AG04450 (cell line): Measurements from ENCODE around the gene SLC35F4. TPM values are rescaled to one million over a fixed set of nuclear protein-coding genes. Genes with fewer than 3 reads are reported as not detected.

Experiments
- CTCF ChIA-PET: fragments of 300-600, 350-600 bp; formaldehyde crosslinking; extraction: SDS; loops from one replicate; lab custom pipeline; 2022; ENCODE audit warnings: antibody characterized with exemption, inconsistent platforms; lab: Charles Lee
- POLR2A ChIA-PET: fragments of 350-600 bp; formaldehyde crosslinking; extraction: SDS; loops from one replicate; lab custom pipeline; 2021; ENCODE audit warnings: antibody characterized with exemption, inconsistent platforms; lab: Yijun Ruan, JAX
- DNase-seq: peaks from one replicate; pipeline ENCODE4 v3.0.0-alpha.2; 2011; ENCODE audit warnings: low read depth, low spot score
- H3K27ac ChIP-seq: one replicate; pipeline ENCODE4 v1.5.1; 2012; ENCODE audit warnings: low read depth, low read length, control low read depth
- H3K27me3 ChIP-seq: one replicate; pipeline ENCODE4 v1.6.0; 2012; ENCODE audit warnings: low read length; ENCODE audit not compliant: control insufficient read depth, insufficient read depth
- H3K4me3 ChIP-seq: 2 replicates; pipeline ENCODE4 v1.5.1; 2011; ENCODE audit warnings: mild to moderate bottlenecking, low read depth, low read length, control low read depth
- H3K9me3 ChIP-seq: 2 replicates; pipeline ENCODE4 v1.5.1; 2012; ENCODE audit warnings: low read length; ENCODE audit not compliant: control insufficient read depth, insufficient read depth
- polyA plus RNA-seq: library from polyadenylated mRNA; depleted of rRNA; stranded (reverse); fragments of >200 nt; gene quantifications from 2 replicates; pipeline ENCODE4 v1.2.3, GENCODE V29; 2011
- TF ChIP-seq, protein P1 (sequence below): IDR thresholded peaks from 2 replicates; pipeline ENCODE4 v1.5.1; 2011; ENCODE audit warnings: low read depth, low read length, control low read depth, inconsistent platforms

SLC35F4 gene
- polyA plus RNA-seq, 1 experiment = not detected

DNA sequence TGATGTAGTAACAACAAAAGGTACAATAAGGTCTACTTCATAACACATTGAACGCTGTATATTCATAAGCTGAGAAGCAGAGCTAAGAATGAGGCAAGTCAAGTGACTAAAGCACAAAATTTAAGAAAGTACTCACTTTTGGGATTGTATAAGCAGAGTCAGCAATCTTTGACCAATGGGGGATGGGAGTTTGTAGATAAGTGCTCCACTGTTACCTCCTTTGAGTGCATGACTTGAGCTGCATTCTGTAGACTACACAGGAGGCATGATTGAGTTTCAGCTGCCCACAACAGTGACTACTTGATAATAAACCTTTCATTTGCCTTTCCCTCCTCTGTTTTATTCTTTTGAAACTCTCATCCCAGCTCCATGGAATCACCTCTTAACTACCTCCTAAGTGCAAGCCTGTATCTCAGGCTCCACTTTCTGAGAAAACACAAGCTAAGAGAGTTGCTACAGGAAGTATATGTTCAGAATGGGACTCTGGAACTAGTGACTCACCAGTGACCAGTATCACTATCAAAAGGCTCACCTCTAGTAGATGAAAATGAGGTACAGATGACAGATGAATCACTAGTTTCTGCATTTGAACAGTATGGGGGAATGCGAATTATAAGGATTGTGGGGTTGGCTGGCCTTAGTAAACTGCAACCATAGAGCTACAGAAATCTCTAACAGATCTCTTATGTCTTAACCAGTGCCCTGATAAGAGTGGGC, 49.2 kb downstream of the SLC35F4 start:
- H3K27me3 ChIP-seq = no peaks in the 10 kb centered on the region
- ChIA-PET CTCF (no interaction called here), POLR2A (no interaction called here)
- H3K27ac ChIP-seq = no peak overlapping the region
- TF ChIP-seq, protein P1, sequence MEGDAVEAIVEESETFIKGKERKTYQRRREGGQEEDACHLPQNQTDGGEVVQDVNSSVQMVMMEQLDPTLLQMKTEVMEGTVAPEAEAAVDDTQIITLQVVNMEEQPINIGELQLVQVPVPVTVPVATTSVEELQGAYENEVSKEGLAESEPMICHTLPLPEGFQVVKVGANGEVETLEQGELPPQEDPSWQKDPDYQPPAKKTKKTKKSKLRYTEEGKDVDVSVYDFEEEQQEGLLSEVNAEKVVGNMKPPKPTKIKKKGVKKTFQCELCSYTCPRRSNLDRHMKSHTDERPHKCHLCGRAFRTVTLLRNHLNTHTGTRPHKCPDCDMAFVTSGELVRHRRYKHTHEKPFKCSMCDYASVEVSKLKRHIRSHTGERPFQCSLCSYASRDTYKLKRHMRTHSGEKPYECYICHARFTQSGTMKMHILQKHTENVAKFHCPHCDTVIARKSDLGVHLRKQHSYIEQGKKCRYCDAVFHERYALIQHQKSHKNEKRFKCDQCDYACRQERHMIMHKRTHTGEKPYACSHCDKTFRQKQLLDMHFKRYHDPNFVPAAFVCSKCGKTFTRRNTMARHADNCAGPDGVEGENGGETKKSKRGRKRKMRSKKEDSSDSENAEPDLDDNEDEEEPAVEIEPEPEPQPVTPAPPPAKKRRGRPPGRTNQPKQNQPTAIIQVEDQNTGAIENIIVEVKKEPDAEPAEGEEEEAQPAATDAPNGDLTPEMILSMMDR = no peak
- no peak for DNase-seq
- H3K9me3 ChIP-seq = no peaks in the 10 kb centered on the region
- no peak overlapping the region for H3K4me3 ChIP-seq

GRCh38 chr14:57814726-57815125, 51.2 kb downstream of the SLC35F4 start:
- H3K4me3 ChIP-seq = no peak overlapping the region
- no peaks in the 10 kb centered on the region for H3K9me3 ChIP-seq
- TF ChIP-seq, protein P1 = no peak
- H3K27me3 ChIP-seq = no peaks in the 10 kb centered on the region
- no peak for DNase-seq
- H3K27ac ChIP-seq = no peak overlapping the region
- ChIA-PET CTCF (no interaction called here), POLR2A (no interaction called here)

DNA sequence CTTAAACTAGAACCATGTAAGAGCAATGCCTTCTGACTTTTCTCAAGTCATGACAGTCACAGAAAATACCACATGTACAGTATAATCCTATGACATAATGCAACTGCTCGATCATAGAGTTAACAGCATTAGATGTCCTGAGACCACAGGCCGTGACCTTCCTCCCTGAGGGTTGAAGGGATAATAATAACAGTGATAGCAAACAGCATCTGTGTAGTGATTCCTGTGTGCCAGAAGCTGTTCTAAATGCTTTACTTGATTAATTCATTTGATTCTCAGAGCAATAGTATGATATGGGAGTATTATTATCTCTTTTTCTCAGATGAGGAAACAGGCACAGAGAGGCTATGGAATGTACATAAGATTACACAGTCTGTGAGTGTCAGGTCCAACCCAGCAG, 53.2 kb downstream of the SLC35F4 start:
- DNase-seq = no peak
- Histone ChIP-seq H3K4me3 (no peak overlapping the region), H3K27ac (no peak overlapping the region), H3K9me3 (no peaks in the 10 kb centered on the region), H3K27me3 (no peaks in the 10 kb centered on the region)
- POLR2A ChIA-PET = no interaction called here
- TF ChIP-seq, protein P1 = no peak
- CTCF ChIA-PET = no interaction called here

- ChIA-PET CTCF (no interaction called here), POLR2A (no interaction called here)
- no peak for DNase-seq
- no peaks in the 10 kb centered on the region for H3K9me3 ChIP-seq
- no peak overlapping the region for H3K27ac ChIP-seq
- no peak overlapping the region for H3K4me3 ChIP-seq
- TF ChIP-seq, protein P1 = no peak
- H3K27me3 ChIP-seq = no peaks in the 10 kb centered on the region
These were observed 53.8 kb downstream of the SLC35F4 start for GRCh38 chr14:57811998-57812546.

DNA sequence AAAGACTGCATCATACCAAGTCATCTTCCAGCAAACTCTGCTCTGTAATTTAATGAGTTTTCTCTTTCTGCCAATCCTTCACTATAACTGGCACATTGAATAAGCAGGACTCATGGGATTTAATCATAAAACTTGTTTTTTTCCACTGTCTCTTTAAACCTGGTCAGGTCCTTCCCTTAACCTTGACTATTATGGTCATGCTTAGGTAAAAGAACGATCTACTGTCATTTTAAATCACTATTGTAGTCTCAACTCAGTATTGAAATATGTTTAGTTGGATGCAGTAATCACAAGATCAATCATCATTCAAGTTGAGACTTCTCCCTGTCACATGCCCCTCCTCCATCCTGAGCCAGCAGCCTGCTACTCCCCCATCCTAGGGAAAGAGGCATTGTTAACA, 56.1 kb downstream of the SLC35F4 start:
- H3K27me3 ChIP-seq = no peaks in the 10 kb centered on the region
- no peak overlapping the region for H3K4me3 ChIP-seq
- DNase-seq = no peak
- CTCF ChIA-PET = no interaction called here
- no peak overlapping the region for H3K27ac ChIP-seq
- TF ChIP-seq, protein P1 = no peak
- POLR2A ChIA-PET = no interaction called here
- no peaks in the 10 kb centered on the region for H3K9me3 ChIP-seq
